Stimulated activated CD8-positive, alpha-beta memory T cell treated with anti-CD3 and anti-CD28 coated beads, Interleukin-7, amount 100 ng/mL, for 24 hours (primary cell): Measurements from ENCODE around the gene SETD4.
"Not testable (repeated sequence)": the region's sequence is repeated elsewhere in the genome, so short reads cannot be mapped to it uniquely, and the experiment has no call there.

Source experiments
- DNase-seq: peaks from one replicate; pipeline ENCODE4 v3.0.0-alpha.2; 2020; ENCODE audit warnings: low read depth

The SETD4 gene

GRCh38 chr21:36077758-36078157 lies 17.4 kb upstream of the SETD4 start:
- no peak for DNase-seq

- DNase-seq = no peak
Observed at GRCh38 chr21:36076878-36077655, 16.7 kb upstream of the SETD4 start.

- DNase-seq = no peak
Observed at GRCh38 chr21:36075953-36076352, 15.6 kb upstream of the SETD4 start.

- DNase-seq = no peak
Observed at GRCh38 chr21:36075171-36075570, 14.8 kb upstream of the SETD4 start.

GRCh38 chr21:36073911-36074310 lies 13.6 kb upstream of the SETD4 start:
- not testable (repeated sequence) for DNase-seq

- DNase-seq = no peak
Observed at GRCh38 chr21:36073181-36073580, 12.9 kb upstream of the SETD4 start.

GRCh38 chr21:36072453-36073162 lies 12.3 kb upstream of the SETD4 start:
- no peak for DNase-seq

- no peak for DNase-seq
Observed at GRCh38 chr21:36070999-36071398, 10.7 kb upstream of the SETD4 start.

- DNase-seq = peak; percentile 72
Observed at GRCh38 chr21:36069713-36070583, 9.6 kb upstream of the SETD4 start, which contains the start of gene CBR1. Gene CBR1, plus strand, starts transcription at chr21:36070024. Its CDS starts 92 bp downstream, at chr21:36070116.

GRCh38 chr21:36068748-36069398 lies 8.5 kb upstream of the SETD4 start:
- DNase-seq = no peak

- DNase-seq = no peak
Observed at GRCh38 chr21:36065497-36066036, 5.2 kb upstream of the SETD4 start.

GRCh38 chr21:36064085-36064460 lies 3.7 kb upstream of the SETD4 start:
- no peak for DNase-seq

GRCh38 chr21:36063375-36064084 lies 3.2 kb upstream of the SETD4 start:
- no peak for DNase-seq

- no peak for DNase-seq
Observed at GRCh38 chr21:36061445-36061844, 1.1 kb upstream of the SETD4 start.

- no peak for DNase-seq
Observed at GRCh38 chr21:36059823-36060158, 535 bp downstream of the SETD4 start.

GRCh38 chr21:36055551-36055950 lies 4.8 kb downstream of the SETD4 start:
- no peak for DNase-seq

GRCh38 chr21:36053715-36054062 lies 6.6 kb downstream of the SETD4 start:
- no peak for DNase-seq

GRCh38 chr21:36052860-36053714 lies 7.2 kb downstream of the SETD4 start:
- no peak for DNase-seq

- no peak for DNase-seq
Observed at GRCh38 chr21:36048357-36048756, 12.0 kb downstream of the SETD4 start.

GRCh38 chr21:36047139-36047538 lies 13.2 kb downstream of the SETD4 start:
- DNase-seq = no peak
